ENCODE measurements around the gene TLK2.
"Not testable (repeated sequence)": the region's sequence is repeated elsewhere in the genome, so short reads cannot be mapped to it uniquely, and the experiment has no call there.

TLK2 gene

DNA sequence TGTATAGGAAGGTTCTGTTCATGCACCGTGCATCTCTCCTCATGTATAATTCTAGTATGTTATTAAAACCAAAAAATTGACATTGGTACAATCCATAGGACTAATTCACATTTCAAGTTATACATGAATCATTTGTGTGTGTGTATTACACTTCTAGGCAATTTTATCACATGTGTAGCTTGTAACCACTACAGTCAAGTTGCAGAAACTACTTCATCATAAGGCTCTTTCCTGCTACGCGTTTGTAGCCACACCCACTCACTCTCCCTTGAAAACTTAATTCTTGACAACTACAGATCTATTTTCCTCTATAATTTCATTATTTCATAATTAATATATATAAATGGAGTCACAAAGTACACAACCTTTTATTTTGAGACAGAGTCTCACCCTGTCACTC is 32.4 kb downstream of the TLK2 start:
- not testable (repeated sequence) for H3K9ac ChIP-seq (ENCODE audit: low read length in 5 of 5)

DNA sequence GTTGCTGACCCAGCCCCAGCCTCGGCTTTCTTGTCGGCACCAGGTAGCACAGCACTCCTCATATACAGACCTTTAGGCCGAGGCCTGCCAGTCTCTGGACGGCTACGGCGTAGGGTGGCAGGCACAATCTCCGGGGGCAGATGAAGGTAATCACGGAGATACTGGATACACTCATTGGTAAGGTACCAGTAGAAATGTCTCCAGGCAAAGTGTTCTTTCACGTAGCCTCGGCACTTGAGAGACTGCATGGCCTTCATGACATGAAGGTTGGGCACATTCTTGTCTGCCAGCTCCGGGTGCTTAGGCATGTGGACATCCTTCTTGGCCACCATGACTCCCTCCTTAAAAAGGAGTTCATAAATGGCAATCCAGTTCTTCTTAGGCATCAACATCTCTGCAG is 37.8 kb downstream of the TLK2 start:
- not testable (repeated sequence) for H3K27me3 ChIP-seq (ENCODE audit: control insufficient read depth in 5 of 5, insufficient read depth in 4 of 5, low read length in 5 of 5); H3K4me3 ChIP-seq (ENCODE audit: low read depth in 1 of 5, low read length in 5 of 5); H3K9me3 ChIP-seq (ENCODE audit: control insufficient read depth in 5 of 5, low read length in 5 of 5); H3K36me3 ChIP-seq (ENCODE audit: control insufficient read depth in 5 of 5, insufficient read depth in 5 of 5, low read length in 5 of 5); H3K4me1 ChIP-seq (ENCODE audit: control insufficient read depth in 5 of 5, insufficient read depth in 5 of 5, low read length in 5 of 5); H3K27ac ChIP-seq (ENCODE audit: low read depth, low read length); H3K9ac ChIP-seq (ENCODE audit: low read length in 5 of 5)

More for the DNA sequence above, 32.4 kb downstream of the TLK2 start:
- H3K4me3 ChIP-seq (ENCODE audit: low read depth in 1 of 5, low read length in 5 of 5); H3K27ac ChIP-seq (ENCODE audit: low read depth, low read length); H3K36me3 ChIP-seq (ENCODE audit: control insufficient read depth in 5 of 5, insufficient read depth in 5 of 5, low read length in 5 of 5); H3K9me3 ChIP-seq (ENCODE audit: control insufficient read depth in 5 of 5, low read length in 5 of 5); H3K4me1 ChIP-seq (ENCODE audit: control insufficient read depth in 5 of 5, insufficient read depth in 5 of 5, low read length in 5 of 5); H3K27me3 ChIP-seq (ENCODE audit: control insufficient read depth in 5 of 5, insufficient read depth in 4 of 5, low read length in 5 of 5): not testable (repeated sequence)

DNA sequence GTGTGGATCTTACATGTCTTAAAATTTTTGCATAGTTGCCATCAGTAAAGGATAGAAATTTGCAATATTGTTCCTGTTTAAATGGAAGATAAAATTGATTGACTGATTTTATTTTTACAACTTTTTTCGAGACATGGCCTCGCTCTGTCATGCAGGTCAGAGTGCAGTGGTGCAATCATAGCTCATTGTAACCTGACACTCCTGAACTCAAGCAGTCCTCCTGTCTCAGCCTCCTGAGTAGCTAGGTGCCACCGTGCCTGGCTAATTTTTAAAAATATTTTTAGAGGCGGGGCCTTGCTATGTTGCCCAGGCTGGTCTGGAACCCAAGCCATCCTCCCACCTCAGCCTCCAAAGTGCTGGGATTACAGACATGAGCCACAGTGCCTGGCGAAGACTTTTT is 42.7 kb downstream of the TLK2 start:
- not testable (repeated sequence) for H3K4me3 ChIP-seq (ENCODE audit: low read depth in 1 of 5, low read length in 5 of 5); H3K4me1 ChIP-seq (ENCODE audit: control insufficient read depth in 5 of 5, insufficient read depth in 5 of 5, low read length in 5 of 5); H3K27ac ChIP-seq (ENCODE audit: low read depth, low read length)

DNA sequence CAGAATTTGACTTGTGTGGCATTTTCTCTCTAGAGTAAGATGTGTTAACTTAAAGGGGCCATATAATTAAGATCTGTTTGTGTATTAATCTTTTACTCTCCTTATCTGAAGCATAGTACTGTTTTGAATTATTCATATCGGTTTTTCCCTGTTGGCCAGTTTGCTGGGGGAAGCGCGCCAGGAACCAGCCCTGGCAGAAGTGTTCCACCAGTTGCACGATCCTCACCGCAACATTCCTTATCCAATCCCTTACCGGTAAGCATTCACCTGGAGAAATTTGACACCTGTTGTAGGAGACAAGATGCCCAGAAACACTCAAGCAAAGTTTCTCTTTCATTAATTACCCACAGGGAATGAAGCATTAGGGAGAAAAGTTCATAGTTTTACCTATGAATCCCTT is 45.5 kb downstream of the TLK2 start:
- not testable (repeated sequence) for H3K9ac ChIP-seq (ENCODE audit: low read length in 5 of 5); H3K27me3 ChIP-seq (ENCODE audit: control insufficient read depth in 5 of 5, insufficient read depth in 4 of 5, low read length in 5 of 5); H3K4me1 ChIP-seq (ENCODE audit: control insufficient read depth in 5 of 5, insufficient read depth in 5 of 5, low read length in 5 of 5); H3K27ac ChIP-seq (ENCODE audit: low read depth, low read length); H3K9me3 ChIP-seq (ENCODE audit: control insufficient read depth in 5 of 5, low read length in 5 of 5); H3K4me3 ChIP-seq (ENCODE audit: low read depth in 1 of 5, low read length in 5 of 5)
- peaks cover 0 to 13% (median 4%) of the 10 kb centered on the region in 5 donors for H3K36me3 ChIP-seq (ENCODE audit: control insufficient read depth in 5 of 5, insufficient read depth in 5 of 5, low read length in 5 of 5)

More for the DNA sequence above, 42.7 kb downstream of the TLK2 start:
- not testable (repeated sequence) for H3K9ac ChIP-seq (ENCODE audit: low read length in 5 of 5); H3K9me3 ChIP-seq (ENCODE audit: control insufficient read depth in 5 of 5, low read length in 5 of 5); H3K36me3 ChIP-seq (ENCODE audit: control insufficient read depth in 5 of 5, insufficient read depth in 5 of 5, low read length in 5 of 5); H3K27me3 ChIP-seq (ENCODE audit: control insufficient read depth in 5 of 5, insufficient read depth in 4 of 5, low read length in 5 of 5)

DNA sequence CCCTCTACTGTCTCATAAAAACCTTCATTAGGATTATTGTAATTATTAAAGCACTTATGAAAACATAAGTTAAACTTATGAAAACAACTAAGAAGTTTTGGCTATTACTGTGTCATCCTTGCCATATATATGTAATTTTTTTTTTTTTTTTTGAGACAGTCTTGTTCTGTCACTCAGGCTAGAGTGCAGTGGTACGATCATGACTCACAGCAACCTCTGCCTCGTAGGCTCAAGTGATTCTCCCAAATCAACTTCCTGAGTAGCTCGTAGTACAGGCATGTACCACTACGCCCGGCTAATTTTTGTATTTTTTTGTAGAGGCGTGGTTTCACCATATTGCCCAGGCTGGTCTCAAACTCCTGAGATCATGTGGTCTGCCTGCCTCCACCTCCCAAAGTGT is 46.7 kb downstream of the TLK2 start:
- not testable (repeated sequence) for H3K4me3 ChIP-seq (ENCODE audit: low read depth in 1 of 5, low read length in 5 of 5); H3K4me1 ChIP-seq (ENCODE audit: control insufficient read depth in 5 of 5, insufficient read depth in 5 of 5, low read length in 5 of 5); H3K9ac ChIP-seq (ENCODE audit: low read length in 5 of 5); H3K27me3 ChIP-seq (ENCODE audit: control insufficient read depth in 5 of 5, insufficient read depth in 4 of 5, low read length in 5 of 5); H3K9me3 ChIP-seq (ENCODE audit: control insufficient read depth in 5 of 5, low read length in 5 of 5); H3K27ac ChIP-seq (ENCODE audit: low read depth, low read length)
- peaks cover 0 to 19% (median 6%) of the 10 kb centered on the region in 5 donors for H3K36me3 ChIP-seq (ENCODE audit: control insufficient read depth in 5 of 5, insufficient read depth in 5 of 5, low read length in 5 of 5)

DNA sequence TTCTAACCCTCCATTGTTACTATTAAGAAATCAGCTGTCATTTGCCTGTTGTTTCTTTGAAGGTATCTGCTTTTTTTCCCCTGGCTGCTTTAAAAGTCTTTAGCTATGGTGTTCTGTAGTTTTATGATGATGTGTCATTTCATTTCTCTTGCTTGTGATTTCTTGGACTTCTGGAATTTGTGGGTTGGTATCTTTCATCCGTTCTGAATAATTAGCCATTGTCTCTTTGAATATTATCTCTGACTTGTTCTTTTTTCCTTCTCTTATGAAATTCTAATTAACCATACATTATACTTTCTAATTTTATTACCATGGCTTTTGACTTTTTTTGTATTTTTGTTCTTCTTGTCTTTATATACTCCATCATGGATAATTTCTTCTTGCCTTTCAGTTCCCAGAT is 52.3 kb downstream of the TLK2 start:
- H3K4me3 ChIP-seq (ENCODE audit: low read depth in 1 of 5, low read length in 5 of 5); H3K27ac ChIP-seq (ENCODE audit: low read depth, low read length); H3K4me1 ChIP-seq (ENCODE audit: control insufficient read depth in 5 of 5, insufficient read depth in 5 of 5, low read length in 5 of 5); H3K9ac ChIP-seq (ENCODE audit: low read length in 5 of 5); H3K27me3 ChIP-seq (ENCODE audit: control insufficient read depth in 5 of 5, insufficient read depth in 4 of 5, low read length in 5 of 5); H3K9me3 ChIP-seq (ENCODE audit: control insufficient read depth in 5 of 5, low read length in 5 of 5): not testable (repeated sequence)
- peaks cover 0 to 12% (median 4%) of the 10 kb centered on the region in 5 donors for H3K36me3 ChIP-seq (ENCODE audit: control insufficient read depth in 5 of 5, insufficient read depth in 5 of 5, low read length in 5 of 5)

DNA sequence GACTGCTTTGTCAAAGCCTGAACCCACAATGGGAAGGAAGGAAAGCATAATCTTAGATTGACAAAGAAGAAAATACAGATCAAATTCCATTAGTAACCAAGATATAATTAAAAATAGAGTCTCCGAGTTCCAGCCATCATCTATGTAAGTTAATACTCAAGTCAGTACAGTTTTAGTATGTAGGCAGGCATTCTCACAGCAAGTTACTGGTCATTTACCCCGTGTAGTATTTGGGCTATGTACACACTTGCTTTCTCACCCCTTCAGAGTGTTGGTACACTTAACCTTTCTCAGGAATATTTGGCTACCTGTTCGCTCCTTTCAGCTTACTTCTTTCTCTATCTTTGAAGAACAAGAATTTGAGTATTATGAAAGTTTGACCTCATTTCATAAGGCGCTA is 57.9 kb downstream of the TLK2 start:
- H3K36me3 ChIP-seq (ENCODE audit: control insufficient read depth in 5 of 5, insufficient read depth in 5 of 5, low read length in 5 of 5), result peaks cover 11 to 27% (median 16%) of the 10 kb centered on the region in 5 donors
- not testable (repeated sequence) for H3K27me3 ChIP-seq (ENCODE audit: control insufficient read depth in 5 of 5, insufficient read depth in 4 of 5, low read length in 5 of 5); H3K4me3 ChIP-seq (ENCODE audit: low read depth in 1 of 5, low read length in 5 of 5); H3K27ac ChIP-seq (ENCODE audit: low read depth, low read length); H3K9ac ChIP-seq (ENCODE audit: low read length in 5 of 5); H3K4me1 ChIP-seq (ENCODE audit: control insufficient read depth in 5 of 5, insufficient read depth in 5 of 5, low read length in 5 of 5); H3K9me3 ChIP-seq (ENCODE audit: control insufficient read depth in 5 of 5, low read length in 5 of 5)

DNA sequence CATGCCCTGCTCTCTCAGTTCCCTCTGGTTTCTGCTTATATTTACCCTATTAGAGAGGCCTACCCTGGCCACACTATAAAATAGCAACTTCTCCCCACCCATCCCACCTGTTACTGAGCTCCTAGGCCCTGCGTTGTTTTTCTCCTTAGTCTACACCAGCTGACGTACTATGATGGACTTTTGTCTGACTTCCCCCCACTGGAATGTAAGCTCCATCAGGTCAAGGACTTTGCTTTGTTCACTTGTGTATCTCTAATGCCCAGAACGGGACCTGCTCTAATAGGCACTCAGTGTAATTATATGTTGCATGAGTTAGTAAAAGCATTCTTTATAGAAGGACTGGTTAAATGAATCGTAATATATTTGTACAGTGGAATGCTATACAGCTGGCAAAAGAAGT is 62.4 kb downstream of the TLK2 start:
- H3K9me3 ChIP-seq (ENCODE audit: control insufficient read depth in 5 of 5, low read length in 5 of 5); H3K27ac ChIP-seq (ENCODE audit: low read depth, low read length); H3K9ac ChIP-seq (ENCODE audit: low read length in 5 of 5); H3K4me3 ChIP-seq (ENCODE audit: low read depth in 1 of 5, low read length in 5 of 5); H3K27me3 ChIP-seq (ENCODE audit: control insufficient read depth in 5 of 5, insufficient read depth in 4 of 5, low read length in 5 of 5); H3K4me1 ChIP-seq (ENCODE audit: control insufficient read depth in 5 of 5, insufficient read depth in 5 of 5, low read length in 5 of 5): not testable (repeated sequence)
- H3K36me3 ChIP-seq (ENCODE audit: control insufficient read depth in 5 of 5, insufficient read depth in 5 of 5, low read length in 5 of 5), result peaks cover 11 to 25% (median 14%) of the 10 kb centered on the region in 5 donors

DNA sequence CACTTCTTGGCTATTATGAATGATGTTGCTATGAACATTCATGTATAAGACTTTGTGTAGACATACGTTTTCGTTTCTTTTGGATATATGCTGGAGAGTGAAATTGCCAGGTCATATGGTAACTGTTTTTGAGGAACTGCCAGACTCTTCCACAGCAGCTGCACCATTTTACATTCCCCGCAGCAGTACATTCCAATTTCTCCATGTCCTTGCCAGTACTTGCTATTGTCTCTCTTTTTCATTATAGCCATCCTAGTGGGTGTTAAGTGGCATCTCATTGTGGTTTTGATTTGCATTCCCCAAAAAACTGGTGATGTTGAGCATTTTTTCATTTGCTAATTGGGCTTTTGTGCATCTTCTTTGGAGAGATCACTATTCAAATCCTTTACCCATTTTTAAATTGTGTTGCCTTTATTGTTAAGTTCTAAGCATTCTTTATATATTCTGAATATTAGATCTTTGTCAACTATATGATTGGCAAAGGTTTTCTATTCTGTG is 64.7 kb downstream of the TLK2 start:
- not testable (repeated sequence) for H3K4me1 ChIP-seq (ENCODE audit: control insufficient read depth in 5 of 5, insufficient read depth in 5 of 5, low read length in 5 of 5); H3K9ac ChIP-seq (ENCODE audit: low read length in 5 of 5); H3K9me3 ChIP-seq (ENCODE audit: control insufficient read depth in 5 of 5, low read length in 5 of 5); H3K36me3 ChIP-seq (ENCODE audit: control insufficient read depth in 5 of 5, insufficient read depth in 5 of 5, low read length in 5 of 5); H3K27me3 ChIP-seq (ENCODE audit: control insufficient read depth in 5 of 5, insufficient read depth in 4 of 5, low read length in 5 of 5); H3K4me3 ChIP-seq (ENCODE audit: low read depth in 1 of 5, low read length in 5 of 5); H3K27ac ChIP-seq (ENCODE audit: low read depth, low read length)

DNA sequence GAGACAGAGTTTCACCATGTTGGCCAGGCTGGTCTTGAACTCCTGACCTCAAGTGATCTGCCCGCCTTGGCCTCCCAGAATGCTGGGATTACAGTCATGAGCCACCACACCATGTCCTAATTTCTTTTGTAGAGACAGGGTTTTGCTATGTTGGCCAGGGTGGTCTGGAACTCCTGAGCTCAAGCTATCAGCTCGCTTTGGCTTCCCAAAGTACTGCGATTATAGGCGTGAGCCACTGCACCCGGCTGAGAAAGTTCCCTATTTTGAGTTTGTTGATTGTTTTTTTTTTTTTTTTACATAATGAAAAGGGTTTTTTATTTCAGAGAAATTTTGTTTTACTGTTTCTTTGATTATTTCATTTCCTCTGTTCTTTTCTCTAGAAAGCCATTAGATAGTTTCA is 67.4 kb downstream of the TLK2 start:
- H3K9ac ChIP-seq (ENCODE audit: low read length in 5 of 5); H3K27me3 ChIP-seq (ENCODE audit: control insufficient read depth in 5 of 5, insufficient read depth in 4 of 5, low read length in 5 of 5); H3K4me3 ChIP-seq (ENCODE audit: low read depth in 1 of 5, low read length in 5 of 5); H3K4me1 ChIP-seq (ENCODE audit: control insufficient read depth in 5 of 5, insufficient read depth in 5 of 5, low read length in 5 of 5); H3K27ac ChIP-seq (ENCODE audit: low read depth, low read length); H3K9me3 ChIP-seq (ENCODE audit: control insufficient read depth in 5 of 5, low read length in 5 of 5); H3K36me3 ChIP-seq (ENCODE audit: control insufficient read depth in 5 of 5, insufficient read depth in 5 of 5, low read length in 5 of 5): not testable (repeated sequence)
